Activated effector memory CD4-positive, alpha-beta T cell treated with Interleukin-2 at 50 U/mL for 16 hours (primary cell): ENCODE measurements around the gene PAGE2B.
"Not testable (repeated sequence)": the region's sequence is repeated elsewhere in the genome, so short reads cannot be mapped to it uniquely, and the experiment has no call there.

ENCODE experiments used
- DNase-seq: peaks from one replicate; pipeline ENCODE4 v3.0.0-alpha.2; 2020

Gene PAGE2B

DNA sequence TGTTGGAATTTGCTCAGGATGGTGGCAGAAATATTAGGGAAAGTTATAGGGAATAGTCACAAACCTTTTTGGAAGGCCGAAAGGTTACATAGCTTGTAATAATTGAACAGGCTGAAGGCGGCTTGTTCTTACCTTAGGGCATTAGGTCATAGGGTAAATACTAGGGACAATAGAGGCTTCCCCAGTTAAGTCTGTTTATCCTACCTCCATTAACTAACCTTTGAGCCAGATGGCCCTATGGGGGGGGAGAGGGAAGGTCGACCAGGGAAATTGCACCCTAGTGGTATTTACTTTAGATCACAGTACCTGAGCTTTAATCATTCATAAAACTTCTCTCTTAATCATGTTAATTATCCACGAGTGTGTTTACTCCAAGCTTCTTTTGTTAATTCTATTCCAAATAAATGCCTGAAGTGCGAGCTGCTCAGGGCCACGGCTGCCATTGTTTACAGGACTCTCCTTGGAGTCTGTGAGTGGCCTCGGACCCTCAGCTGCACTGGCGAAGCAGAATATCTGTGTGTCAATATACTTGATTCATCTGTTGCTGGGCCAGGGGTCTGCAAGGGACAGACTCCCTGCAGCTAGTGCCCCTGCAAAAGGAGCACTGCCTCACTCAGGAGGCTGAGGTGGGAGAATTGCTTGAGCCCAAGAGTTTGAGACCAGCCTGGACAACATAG, 36.9 kb downstream of the PAGE2B start:
- no peak for DNase-seq

GRCh38 chrX:55116589-55116988, 41.8 kb downstream of the PAGE2B start:
- DNase-seq: not testable (repeated sequence)

GRCh38 chrX:55118574-55118973, 43.7 kb downstream of the PAGE2B start:
- no peak for DNase-seq

DNA sequence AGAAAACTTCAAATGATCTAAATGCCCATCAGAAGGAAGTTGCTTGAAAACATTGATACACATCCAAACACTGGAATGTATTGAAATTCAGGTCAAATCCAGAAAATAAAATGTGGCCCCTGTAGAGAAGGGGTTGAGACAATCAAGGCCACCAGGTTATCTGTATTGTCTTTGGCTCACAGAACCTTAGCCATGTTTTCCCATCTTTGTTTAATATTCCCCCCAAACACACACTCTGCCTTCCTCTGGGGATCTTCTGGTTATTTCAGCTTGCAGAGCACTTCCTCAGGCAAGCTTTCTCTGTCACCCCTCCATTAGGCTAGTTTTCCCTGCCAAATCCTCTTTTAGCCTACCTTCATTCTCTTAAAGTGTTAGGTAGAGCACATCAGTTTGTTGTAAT, 44.4 kb downstream of the PAGE2B start:
- DNase-seq: no peak

DNA sequence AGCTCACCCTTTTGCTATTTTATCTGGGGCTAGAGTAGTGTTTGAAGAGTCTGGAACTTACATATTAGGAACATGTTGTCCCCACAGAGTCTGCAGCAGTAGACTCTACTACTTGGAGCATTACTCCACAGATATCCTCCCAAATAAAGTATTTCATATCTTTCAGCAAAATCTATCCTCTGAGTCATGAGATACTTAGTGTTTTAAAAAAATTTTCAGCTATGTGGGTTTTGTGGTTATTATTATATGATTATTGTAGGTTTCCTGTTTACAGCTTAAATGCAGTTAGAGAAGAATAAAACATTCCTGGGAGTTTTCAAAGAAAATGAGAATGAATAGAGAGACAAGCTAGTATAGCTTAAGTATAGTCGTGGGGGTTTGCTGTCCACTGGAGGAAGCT, 44.9 kb downstream of the PAGE2B start:
- DNase-seq: no peak

- DNase-seq: no peak
Measured at GRCh38 chrX:55120761-55121358, 46.0 kb downstream of the PAGE2B start.

DNA sequence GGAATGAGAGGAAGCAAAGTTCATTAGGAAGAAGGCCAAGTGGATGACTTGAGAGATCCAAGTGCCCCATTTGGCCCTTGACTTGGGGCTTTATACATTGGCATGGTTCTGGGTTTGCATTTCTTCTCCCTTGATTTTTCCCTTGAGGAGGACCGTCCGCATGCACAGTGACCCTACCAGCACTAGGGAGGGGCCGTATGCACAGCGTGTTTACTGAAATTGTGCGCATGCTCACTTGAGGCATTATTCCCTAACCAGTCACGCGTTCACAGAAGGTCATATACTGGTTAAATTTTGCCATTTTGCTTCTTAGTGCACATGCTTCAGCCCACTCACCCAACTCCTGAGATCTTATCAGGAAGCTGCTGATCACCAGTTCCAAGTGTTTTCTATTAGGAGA, 49.1 kb downstream of the PAGE2B start:
- DNase-seq: no peak

DNA sequence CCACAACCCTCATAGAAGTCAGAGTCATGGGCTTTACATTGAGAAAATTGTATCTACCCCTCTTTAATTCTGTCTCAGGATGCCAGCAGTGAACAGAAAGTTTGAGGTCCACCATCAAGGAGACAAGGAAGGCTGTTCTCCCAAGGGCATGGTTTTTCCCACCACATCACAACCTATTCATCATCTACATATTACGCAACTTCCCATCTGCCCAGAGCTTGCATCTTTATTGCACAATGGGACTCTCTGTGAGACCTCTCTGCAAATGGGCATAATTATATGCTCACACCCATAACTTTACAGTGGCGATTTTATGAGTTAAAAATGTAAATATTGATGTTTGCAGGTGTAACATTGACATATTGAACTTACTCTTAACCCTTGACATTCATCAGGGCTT, 52.9 kb downstream of the PAGE2B start:
- no peak for DNase-seq
